GM19328 (cell line): Measurements from ENCODE around the gene EXOC5.
"Not testable (repeated sequence)": the region's sequence is repeated elsewhere in the genome, so short reads cannot be mapped to it uniquely, and the experiment has no call there.

ENCODE experiments used
- ATAC-seq: cut with Tn5 transposase; IDR thresholded peaks from one replicate; pipeline ENCODE4 v1.9.1; 2021; ENCODE audit warnings: mild to moderate bottlenecking, moderate library complexity; ENCODE audit not compliant: unreplicated experiment

EXOC5 gene

GRCh38 chr14:57261604-57262003 is 7.1 kb downstream of the EXOC5 start:
- ATAC-seq = no peak

- ATAC-seq = no peak
Measured at GRCh38 chr14:57259672-57260071, 9.0 kb downstream of the EXOC5 start.

GRCh38 chr14:57258221-57258620 is 10.5 kb downstream of the EXOC5 start:
- not testable (repeated sequence) for ATAC-seq

GRCh38 chr14:57254884-57255283 is 13.8 kb downstream of the EXOC5 start:
- no peak for ATAC-seq

- ATAC-seq = no peak
Measured at GRCh38 chr14:57246933-57247657, 21.6 kb downstream of the EXOC5 start.

- no peak for ATAC-seq
Measured at GRCh38 chr14:57245941-57246340, 22.8 kb downstream of the EXOC5 start.

- no peak for ATAC-seq
Measured at GRCh38 chr14:57244106-57244505, 24.6 kb downstream of the EXOC5 start.

GRCh38 chr14:57243320-57243719 is 25.4 kb downstream of the EXOC5 start:
- ATAC-seq = no peak

- not testable (repeated sequence) for ATAC-seq
Measured at GRCh38 chr14:57240115-57240514, 28.6 kb downstream of the EXOC5 start.

GRCh38 chr14:57232006-57232405 is 36.7 kb downstream of the EXOC5 start:
- no peak for ATAC-seq

GRCh38 chr14:57228320-57228719 is 40.4 kb downstream of the EXOC5 start:
- not testable (repeated sequence) for ATAC-seq

- no peak for ATAC-seq
Measured at GRCh38 chr14:57227083-57227482, 41.6 kb downstream of the EXOC5 start.

GRCh38 chr14:57221931-57222330 is 46.8 kb downstream of the EXOC5 start:
- ATAC-seq = no peak

GRCh38 chr14:57212919-57213318 is 55.8 kb downstream of the EXOC5 start:
- no peak for ATAC-seq

GRCh38 chr14:57209561-57209960 is 59.1 kb downstream of the EXOC5 start:
- ATAC-seq = no peak

- ATAC-seq = no peak
Measured at GRCh38 chr14:57205938-57206337, 62.8 kb downstream of the EXOC5 start.

- ATAC-seq = not testable (repeated sequence)
Measured at GRCh38 chr14:57202672-57203071, 66.0 kb downstream of the EXOC5 start.

GRCh38 chr14:57199921-57200320 is 68.8 kb downstream of the EXOC5 start:
- ATAC-seq = no peak

GRCh38 chr14:57189070-57189469 is 79.6 kb downstream of the EXOC5 start:
- ATAC-seq = no peak

GRCh38 chr14:57182760-57183503 is 85.8 kb downstream of the EXOC5 start:
- ATAC-seq = no peak

- ATAC-seq = no peak
Measured at GRCh38 chr14:57179273-57179672, 89.4 kb downstream of the EXOC5 start.

- no peak for ATAC-seq
Measured at GRCh38 chr14:57174466-57174865, 94.2 kb downstream of the EXOC5 start.
